ENCODE results near the gene NFATC2.

Gene NFATC2

GRCh38 chr20:51542571-51543421 is at the start of gene NFATC2:
Gene NFATC2 (minus strand): TSS chr20:51542719. CDS start chr20:51542499, 220 bp downstream.
- DNase-seq (ENCODE audit: low spot score) = no peak

GRCh38 chr20:51591871-51592270 is 49.4 kb upstream of the NFATC2 start:
- no peak for DNase-seq (ENCODE audit: low spot score)

GRCh38 chr20:51588762-51589161 is 46.2 kb upstream of the NFATC2 start:
- no peak for DNase-seq (ENCODE audit: low spot score)

GRCh38 chr20:51587145-51587544 is 44.6 kb upstream of the NFATC2 start:
- DNase-seq (ENCODE audit: low spot score) = no peak

- no peak for DNase-seq (ENCODE audit: low spot score)
These were observed 43.5 kb upstream of the NFATC2 start for GRCh38 chr20:51586005-51586440.

GRCh38 chr20:51585148-51585547 is 42.6 kb upstream of the NFATC2 start:
- no peak for DNase-seq (ENCODE audit: low spot score)

GRCh38 chr20:51584737-51585136 is 42.2 kb upstream of the NFATC2 start:
- DNase-seq (ENCODE audit: low spot score) = no peak

- DNase-seq (ENCODE audit: low spot score) = no peak
These were observed 41.6 kb upstream of the NFATC2 start for GRCh38 chr20:51584116-51584515.

GRCh38 chr20:51583499-51583898 is 41.0 kb upstream of the NFATC2 start:
- DNase-seq (ENCODE audit: low spot score) = no peak

- DNase-seq (ENCODE audit: low spot score) = no peak
These were observed 40.6 kb upstream of the NFATC2 start for GRCh38 chr20:51583073-51583472.

GRCh38 chr20:51581571-51581970 is 39.1 kb upstream of the NFATC2 start:
- DNase-seq (ENCODE audit: low spot score) = no peak

GRCh38 chr20:51579137-51579536 is 36.6 kb upstream of the NFATC2 start:
- no peak for DNase-seq (ENCODE audit: low spot score)

- DNase-seq (ENCODE audit: low spot score) = no peak
These were observed 35.6 kb upstream of the NFATC2 start for GRCh38 chr20:51578145-51578459.

- no peak for DNase-seq (ENCODE audit: low spot score)
These were observed 35.1 kb upstream of the NFATC2 start for GRCh38 chr20:51577432-51578144.

GRCh38 chr20:51575486-51575885 is 33.0 kb upstream of the NFATC2 start:
- no peak for DNase-seq (ENCODE audit: low spot score)

GRCh38 chr20:51574248-51575033 is 31.9 kb upstream of the NFATC2 start:
- DNase-seq (ENCODE audit: low spot score) = no peak

- no peak for DNase-seq (ENCODE audit: low spot score)
These were observed 31.2 kb upstream of the NFATC2 start for GRCh38 chr20:51573576-51574243.

GRCh38 chr20:51571460-51571794 is 28.9 kb upstream of the NFATC2 start:
- DNase-seq (ENCODE audit: low spot score) = no peak

- no peak for DNase-seq (ENCODE audit: low spot score)
These were observed 28.4 kb upstream of the NFATC2 start for GRCh38 chr20:51570739-51571459.

GRCh38 chr20:51569815-51570738 is 27.6 kb upstream of the NFATC2 start:
- no peak for DNase-seq (ENCODE audit: low spot score)

Measured in ecto neural progenitor cell (in vitro differentiated cells).